Esophagus (tissue), 2 donors: ENCODE results near the gene NT5DC1. TPM values are rescaled to one million over a fixed set of nuclear protein-coding genes. Genes with fewer than 3 reads are reported as not detected.

Source experiments
- polyA plus RNA-seq, 2 donors: library from polyadenylated mRNA; stranded (reverse); fragments of 200-250 nt; gene quantifications; one replicate each; pipeline ENCODE4 v1.2.3, GENCODE V29; 2013
- donor health status: healthy with polysubstance abuse.
- donor health status: Bipolar disorder and iron deficiency.

The NT5DC1 gene
- polyA plus RNA-seq, 2 donors: 4.0 to 18.1 TPM

Other genes with a start within 250 kb of the NT5DC1 start
- 1 to 10 TPM; 1.3 to 1.8 TPM for gene FRK, start 40.0 kb upstream of the NT5DC1 start, polyA plus RNA-seq
- not detected for gene COL10A1, start 25.3 kb downstream of the NT5DC1 start, polyA plus RNA-seq
- gene TSPYL4, start 153.2 kb downstream of the NT5DC1 start, polyA plus RNA-seq: 1 to 10 TPM; 6.4 to 7.9 TPM
- gene TSPYL1, start 179.1 kb downstream of the NT5DC1 start, polyA plus RNA-seq: 10 to 100 TPM; 11.9 to 24.3 TPM